Hematopoietic multipotent progenitor cell treated with erythropoietin and hydrocortisone succinate and interleukin-3 and kit ligand, for 17 days (in vitro differentiated cells): ENCODE data around the gene NUTM1.
A peak's percentile ranks its signal among the peaks of the same experiment; 100 is the strongest.
"Not testable (repeated sequence)": the region's sequence is repeated elsewhere in the genome, so short reads cannot be mapped to it uniquely, and the experiment has no call there.

ENCODE experiments used
- DNase-seq: peaks from one replicate; pipeline ENCODE4 v3.0.0-alpha.2; 2015; ENCODE audit warnings: low spot score

NUTM1 gene

GRCh38 chr15:34337557-34338306 is 5.4 kb upstream of the NUTM1 start, which contains the start of gene SLC12A6:
Gene SLC12A6, minus strand, starts transcription at chr15:34337781. Its CDS starts 1,101 bp downstream, at chr15:34336680.
- peak; percentile 96 for DNase-seq

GRCh38 chr15:34338347-34338746 is 4.8 kb upstream of the NUTM1 start:
- no peak for DNase-seq

GRCh38 chr15:34339946-34340345 is 3.2 kb upstream of the NUTM1 start:
- no peak for DNase-seq

DNA sequence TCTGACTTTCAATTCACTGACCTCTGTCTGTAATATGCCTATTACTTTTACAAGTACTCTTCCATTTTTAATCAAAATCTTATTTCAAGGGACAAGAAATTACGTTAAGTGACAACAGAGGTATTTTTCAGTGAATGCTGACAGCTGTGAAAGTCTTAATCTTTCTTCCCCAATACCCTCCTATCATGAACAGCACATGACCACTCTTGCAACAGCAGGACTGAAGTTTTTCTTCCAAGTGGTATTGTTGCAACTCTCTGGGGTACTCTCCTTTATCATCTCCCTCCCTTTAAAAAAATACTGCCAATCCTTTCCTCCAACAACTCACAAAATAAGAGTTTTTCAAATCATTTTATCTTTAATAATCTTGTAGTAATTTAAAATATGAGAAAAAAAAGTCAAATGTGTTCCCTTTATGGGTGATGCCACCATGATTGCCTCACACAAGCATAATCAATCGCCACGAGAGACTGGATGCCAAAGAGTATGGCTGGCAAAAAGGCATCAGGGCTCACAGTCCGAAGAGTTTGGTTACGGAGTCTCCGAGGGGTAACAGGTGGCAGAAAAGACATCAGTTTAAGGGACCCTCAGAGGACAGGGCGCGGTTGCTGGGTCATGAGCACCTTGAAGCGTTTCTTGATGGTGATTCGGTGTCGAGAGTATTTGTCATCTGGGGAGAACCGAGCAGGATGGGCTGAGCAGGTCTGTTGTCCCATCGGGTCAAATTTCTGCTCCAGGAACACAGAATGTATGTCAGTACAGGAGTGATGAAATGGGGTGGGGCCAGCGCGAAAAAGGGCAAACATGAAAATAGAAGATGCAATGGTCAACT is 1.5 kb upstream of the NUTM1 start:
- no peak for DNase-seq

GRCh38 chr15:34342213-34342736 is 840 bp upstream of the NUTM1 start:
- DNase-seq, result not testable (repeated sequence)

DNA sequence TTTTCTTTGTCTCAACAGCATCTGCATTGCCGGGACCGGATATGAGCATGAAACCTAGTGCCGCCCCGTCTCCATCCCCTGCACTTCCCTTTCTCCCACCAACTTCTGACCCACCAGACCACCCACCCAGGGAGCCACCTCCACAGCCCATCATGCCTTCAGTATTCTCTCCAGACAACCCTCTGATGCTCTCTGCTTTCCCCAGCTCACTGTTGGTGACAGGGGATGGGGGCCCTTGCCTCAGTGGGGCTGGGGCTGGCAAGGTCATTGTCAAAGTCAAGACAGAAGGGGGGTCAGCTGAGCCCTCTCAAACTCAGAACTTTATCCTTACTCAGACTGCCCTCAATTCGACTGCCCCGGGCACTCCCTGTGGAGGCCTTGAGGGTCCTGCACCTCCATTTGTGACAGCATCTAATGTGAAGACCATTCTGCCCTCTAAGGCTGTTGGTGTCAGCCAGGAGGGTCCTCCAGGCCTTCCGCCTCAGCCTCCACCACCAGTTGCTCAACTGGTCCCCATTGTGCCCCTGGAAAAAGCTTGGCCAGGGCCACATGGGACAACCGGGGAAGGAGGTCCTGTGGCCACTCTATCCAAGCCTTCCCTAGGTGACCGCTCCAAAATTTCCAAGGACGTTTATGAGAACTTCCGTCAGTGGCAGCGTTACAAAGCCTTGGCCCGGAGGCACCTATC is 5.0 kb downstream of the NUTM1 start:
- DNase-seq, result no peak

DNA sequence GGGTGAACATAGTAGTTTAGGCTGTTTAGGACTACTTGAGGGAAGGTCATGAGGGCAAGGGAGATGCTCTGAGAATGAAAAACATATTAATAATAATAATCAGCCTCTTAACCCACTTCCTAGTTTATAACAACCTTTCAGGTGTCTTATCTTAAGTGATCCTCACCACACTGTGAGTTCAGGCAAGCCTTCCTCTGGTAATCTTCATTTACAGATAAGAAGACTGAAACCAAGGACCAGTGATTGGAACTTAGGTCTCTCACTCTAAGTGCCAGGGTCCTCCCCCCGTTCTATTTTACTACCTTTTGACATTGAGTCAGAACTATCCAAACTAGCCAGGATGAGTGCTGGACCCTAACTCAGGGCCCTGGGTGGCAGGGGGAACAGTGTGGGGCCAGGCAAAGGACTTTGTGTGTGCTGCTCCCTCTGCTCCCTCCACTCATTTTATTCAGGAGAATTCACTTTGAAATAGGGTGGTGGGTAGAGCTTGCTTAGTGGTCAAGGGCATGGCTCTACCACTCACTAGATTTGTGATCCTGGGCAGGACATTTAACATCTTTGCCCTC is 5.7 kb downstream of the NUTM1 start:
- DNase-seq, result no peak

DNA sequence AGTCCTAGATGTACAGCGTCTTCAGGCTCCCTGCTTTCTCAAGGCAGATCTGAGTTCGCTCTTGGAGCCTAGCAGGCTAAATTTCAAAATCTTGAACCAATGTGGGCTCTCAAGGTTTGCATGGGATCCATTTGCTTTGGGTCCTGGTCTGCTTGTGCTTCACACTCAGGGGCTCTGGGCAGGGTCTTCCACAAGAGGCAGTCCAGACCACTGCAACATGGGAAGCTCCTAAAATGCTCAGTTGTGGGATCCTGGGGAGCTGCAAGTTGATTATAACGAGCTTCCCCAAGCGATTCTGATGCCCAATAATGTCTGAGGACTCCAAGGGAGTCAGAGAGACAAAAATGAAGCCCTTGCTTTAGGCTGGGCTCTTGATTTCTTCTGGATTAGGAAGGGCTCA is 6.7 kb downstream of the NUTM1 start:
- no peak for DNase-seq

DNA sequence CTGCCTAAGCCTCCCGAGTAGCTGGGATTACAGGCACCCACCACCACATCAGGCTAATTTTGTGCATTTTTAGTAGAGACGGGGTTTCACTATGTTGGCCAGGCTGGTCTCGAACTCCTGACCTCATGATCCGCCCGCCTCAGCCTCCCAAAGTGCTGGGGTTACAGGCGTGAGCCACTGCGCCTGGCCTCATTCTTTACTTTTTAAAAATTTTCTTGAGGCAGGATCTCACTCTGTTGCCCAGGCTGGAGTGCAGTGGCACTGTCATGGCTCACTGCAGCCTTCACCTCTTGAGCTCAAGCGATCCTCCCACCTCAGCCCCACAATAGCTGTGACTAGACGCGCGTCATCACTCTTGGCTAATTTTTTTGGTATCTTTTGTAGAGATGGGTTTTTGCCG is 9.9 kb downstream of the NUTM1 start:
- not testable (repeated sequence) for DNase-seq

DNA sequence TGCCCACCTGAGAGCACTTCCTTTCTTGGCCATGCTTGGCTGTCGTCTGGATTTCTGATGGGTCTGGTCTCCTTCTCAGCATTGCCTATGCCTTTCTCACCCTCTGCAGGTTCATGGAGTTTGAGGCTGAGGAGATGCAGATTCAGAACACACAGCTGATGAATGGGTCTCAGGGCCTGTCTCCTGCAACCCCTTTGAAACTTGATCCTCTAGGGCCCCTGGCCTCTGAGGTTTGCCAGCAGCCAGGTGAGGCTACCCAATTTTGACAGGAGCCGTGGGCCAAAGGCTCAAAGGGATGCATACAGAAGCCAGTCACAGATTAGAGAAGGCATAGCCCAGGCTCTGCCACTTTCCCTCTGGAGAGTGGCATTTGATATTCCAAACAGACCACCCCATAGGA is 10.5 kb downstream of the NUTM1 start:
- DNase-seq, result no peak

GRCh38 chr15:34354286-34354685 is 11.2 kb downstream of the NUTM1 start:
- DNase-seq, result no peak

- DNase-seq, result no peak
Observed at GRCh38 chr15:34355241-34355640, 12.1 kb downstream of the NUTM1 start.

DNA sequence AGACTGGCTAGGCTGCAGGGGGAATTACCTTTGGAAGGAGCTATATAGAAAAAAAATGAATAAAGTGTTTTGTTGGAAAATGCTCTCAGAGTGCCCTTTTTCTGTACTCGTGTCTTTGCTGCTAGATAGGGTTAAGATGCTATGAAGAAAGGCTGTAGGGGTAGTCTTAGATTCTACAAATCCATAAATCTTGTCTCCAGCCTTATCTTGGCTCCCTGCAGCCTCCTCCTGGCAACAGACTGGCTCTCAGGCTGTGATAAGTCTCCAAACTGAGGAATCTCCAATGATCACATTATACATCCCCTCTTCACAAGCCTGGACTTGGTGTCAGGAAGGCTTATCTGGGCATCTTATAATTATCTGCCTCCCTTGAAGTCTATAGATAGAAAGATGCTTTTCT is 14.5 kb downstream of the NUTM1 start:
- no peak for DNase-seq

DNA sequence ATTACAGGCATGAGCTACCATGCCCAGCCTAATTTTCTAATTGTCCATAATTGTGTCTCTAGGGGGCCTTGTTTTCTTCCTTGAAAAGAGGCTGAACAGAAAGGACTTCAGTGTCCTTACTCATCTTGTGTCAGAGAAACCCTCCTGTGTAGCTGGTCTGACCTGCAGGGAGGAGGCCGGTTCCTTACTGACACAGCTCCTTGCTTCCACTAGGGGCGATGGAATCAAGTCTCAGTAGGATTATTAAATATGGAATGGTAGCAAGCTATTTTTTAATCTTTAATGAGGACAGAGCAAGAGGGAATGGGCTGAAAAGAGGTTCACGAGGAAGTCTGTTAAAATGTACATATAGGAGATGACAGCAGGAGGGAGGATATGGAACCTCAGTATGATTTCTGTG is 15.3 kb downstream of the NUTM1 start:
- no peak for DNase-seq

DNA sequence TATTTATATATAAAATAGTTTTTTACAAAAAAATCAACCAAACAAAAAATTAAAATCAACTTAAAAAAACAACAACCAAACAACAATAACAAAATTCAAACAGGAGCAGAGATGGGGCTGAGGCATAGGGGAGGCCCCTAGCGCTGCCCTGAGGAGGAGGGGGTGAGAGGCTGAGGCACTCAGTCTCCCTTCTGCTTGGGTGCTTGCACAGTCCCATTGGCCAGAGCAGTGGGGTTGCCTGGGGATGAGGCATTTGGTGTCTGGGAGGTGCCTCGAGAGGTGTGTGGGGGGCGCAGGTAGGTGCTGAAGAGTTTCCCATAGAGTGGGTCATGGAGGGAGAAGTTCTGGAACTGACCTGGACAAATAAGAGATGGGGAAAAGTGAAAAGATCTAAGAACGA is 15.8 kb downstream of the NUTM1 start:
- DNase-seq, result no peak

DNA sequence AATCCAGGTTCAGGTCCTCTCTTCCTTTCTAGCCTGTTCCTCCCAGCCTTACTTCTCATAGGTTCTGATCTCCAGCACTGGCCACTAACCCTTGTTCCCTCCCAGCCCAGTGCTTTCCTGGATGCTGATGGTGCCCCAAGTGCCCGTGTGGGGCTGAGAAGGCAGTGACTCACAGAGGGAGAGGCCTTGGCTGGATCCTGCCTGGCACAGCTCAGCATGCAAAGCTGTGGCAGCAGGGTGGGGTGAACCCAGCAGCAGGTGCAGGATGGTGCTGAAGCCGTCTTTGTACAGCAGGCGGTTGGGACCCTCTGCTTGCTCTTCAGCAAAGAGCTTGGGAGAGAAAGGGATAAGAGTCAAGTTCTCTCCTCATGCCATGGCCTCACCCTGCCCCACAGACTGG is 16.3 kb downstream of the NUTM1 start:
- DNase-seq, result no peak

DNA sequence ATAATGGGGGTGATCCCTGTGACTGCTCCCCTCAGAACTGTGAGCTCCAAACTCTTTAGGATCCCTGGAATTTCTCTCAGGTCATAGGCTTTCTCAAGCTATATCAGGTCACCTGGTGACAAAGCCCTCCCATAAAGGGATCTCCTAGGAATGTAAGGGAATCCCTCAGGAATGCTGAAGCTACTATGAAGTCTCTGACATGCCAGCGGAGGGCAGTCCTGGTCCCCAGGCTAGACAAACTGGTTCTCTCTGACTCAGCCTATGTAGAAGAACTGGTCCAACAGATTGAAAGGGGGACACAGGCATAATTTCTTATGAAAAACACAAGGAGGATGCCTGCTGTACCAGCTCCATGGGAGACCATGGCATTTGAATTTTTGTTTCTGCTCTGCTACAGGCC is 17.2 kb downstream of the NUTM1 start:
- DNase-seq, result no peak

- no peak for DNase-seq
Observed at GRCh38 chr15:34361278-34361677, 18.2 kb downstream of the NUTM1 start.

- DNase-seq, result no peak
Observed at GRCh38 chr15:34362047-34362773, 19.1 kb downstream of the NUTM1 start.

DNA sequence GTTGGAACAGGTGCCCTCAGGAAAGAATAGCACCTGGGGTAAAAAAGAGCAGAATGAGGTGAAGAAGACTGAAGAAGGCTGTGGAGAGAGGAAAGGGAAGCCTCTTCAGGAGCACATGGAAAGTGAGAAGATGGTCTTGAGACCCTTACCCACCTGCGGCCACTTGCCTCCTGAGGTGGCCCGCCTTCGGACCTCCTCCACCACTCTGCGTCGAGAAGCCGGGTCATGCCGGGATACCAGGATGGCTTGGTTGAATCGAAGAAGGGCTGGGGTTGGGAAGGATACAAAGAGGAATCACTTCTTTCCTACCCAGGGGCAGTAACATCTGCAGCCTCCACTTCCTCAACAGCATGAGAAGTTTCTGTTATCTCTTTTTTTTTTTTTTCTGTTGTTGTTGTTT is 20.9 kb downstream of the NUTM1 start:
- DNase-seq, result no peak

DNA sequence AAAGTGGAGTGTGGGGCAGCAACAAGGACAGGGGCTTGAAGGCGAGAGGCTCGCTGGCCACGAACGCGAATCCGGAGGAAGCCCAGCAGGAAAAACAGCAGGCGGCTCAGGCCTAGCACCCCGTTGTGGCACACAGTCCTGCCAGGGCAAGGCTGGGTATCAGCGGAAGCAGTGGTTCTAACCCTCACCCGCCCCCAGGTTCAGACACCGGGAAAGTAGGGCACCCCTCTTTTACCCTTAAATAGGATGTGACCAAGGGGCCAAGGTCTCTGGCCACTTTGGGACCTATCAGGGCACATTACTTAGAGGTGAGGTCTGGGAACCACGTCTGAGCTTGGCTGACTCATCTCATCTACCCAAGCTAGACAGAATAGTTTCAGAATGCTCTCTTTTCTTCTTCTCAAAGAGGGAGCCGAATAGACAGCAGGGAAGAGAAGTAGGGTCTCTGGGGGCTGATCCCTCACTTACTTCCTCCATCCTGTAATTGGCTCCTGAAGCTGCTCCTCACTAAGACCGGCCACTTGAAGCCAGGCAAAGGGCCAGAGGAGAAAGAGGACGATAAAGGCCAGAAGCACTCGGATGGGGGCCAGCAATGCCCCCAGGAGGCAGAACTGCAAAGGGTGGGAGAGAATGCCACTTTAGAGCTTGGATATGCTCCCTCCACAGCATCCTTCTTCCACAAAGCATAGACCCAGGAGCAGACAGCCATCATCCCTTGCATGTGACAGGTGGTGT is 22.1 kb downstream of the NUTM1 start:
- DNase-seq, result no peak
